Body of pancreas (tissue), 4 donors: ENCODE measurements around the gene CAMKMT.

Experiments used
- POLR2A ChIP-seq, 3 donors: fragments of 450-650 bp; IDR thresholded peaks; one replicate each; pipeline ENCODE4 v1.6.1; 2016; ENCODE audit warnings: antibody characterized with exemption in 3 of 3, mild to moderate bottlenecking in 2 of 3
- TF ChIP-seq, protein P1 (sequence below), 7 experiments: fragments of 450-650 bp in 4 of 7; fragments of 200-600 bp in 3 of 7; sonication (generic) in 3 of 7; IDR thresholded peaks; one replicate each; pipeline ENCODE4 v1.5.1; 2016 to 2019; ENCODE audit warnings: antibody characterized with exemption in 7 of 7

DNA sequence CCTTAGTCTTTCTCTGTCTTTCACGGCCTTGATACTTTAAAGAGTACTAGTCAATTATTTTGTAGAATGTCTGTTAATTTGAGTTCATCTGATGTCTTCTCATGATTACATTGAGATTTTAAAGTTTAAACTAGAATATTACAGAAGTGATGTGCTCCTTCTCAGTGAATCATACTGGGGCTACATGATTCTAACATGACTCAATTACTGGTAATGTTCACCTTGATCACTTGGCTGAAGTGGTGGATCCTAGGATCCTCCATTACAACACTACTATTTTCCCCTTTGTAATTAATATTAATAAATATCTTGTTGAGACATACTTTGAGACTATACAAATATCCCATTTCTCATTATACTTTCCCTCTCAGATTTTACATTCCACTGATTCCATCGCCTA lies 148.5 kb downstream of the CAMKMT start:
- TF ChIP-seq, protein P1, sequence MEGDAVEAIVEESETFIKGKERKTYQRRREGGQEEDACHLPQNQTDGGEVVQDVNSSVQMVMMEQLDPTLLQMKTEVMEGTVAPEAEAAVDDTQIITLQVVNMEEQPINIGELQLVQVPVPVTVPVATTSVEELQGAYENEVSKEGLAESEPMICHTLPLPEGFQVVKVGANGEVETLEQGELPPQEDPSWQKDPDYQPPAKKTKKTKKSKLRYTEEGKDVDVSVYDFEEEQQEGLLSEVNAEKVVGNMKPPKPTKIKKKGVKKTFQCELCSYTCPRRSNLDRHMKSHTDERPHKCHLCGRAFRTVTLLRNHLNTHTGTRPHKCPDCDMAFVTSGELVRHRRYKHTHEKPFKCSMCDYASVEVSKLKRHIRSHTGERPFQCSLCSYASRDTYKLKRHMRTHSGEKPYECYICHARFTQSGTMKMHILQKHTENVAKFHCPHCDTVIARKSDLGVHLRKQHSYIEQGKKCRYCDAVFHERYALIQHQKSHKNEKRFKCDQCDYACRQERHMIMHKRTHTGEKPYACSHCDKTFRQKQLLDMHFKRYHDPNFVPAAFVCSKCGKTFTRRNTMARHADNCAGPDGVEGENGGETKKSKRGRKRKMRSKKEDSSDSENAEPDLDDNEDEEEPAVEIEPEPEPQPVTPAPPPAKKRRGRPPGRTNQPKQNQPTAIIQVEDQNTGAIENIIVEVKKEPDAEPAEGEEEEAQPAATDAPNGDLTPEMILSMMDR (IDR thresholded peaks at IDR 0.05), result no peak
- no peak for TF ChIP-seq POLR2A (IDR thresholded peaks at IDR 0.05)
